ENCODE data around the gene RAP2A. TPM values are rescaled to one million over a fixed set of nuclear protein-coding genes. Genes with fewer than 3 reads are reported as not detected.

The RAP2A gene
- total RNA-seq, 1 donor from 2014 or later = 327 TPM

GRCh38 chr13:97491452-97491851 lies 57.5 kb downstream of the RAP2A start:
- DNase-seq (ENCODE audit: low spot score in 2 of 2) = no peak
- no peak for FAIRE-seq

GRCh38 chr13:97492257-97492656 lies 58.3 kb downstream of the RAP2A start:
- DNase-seq (ENCODE audit: low spot score in 2 of 2) = no peak
- no peak for FAIRE-seq

- DNase-seq (ENCODE audit: low spot score in 2 of 2) (no peak), FAIRE-seq (no peak)
Measured at GRCh38 chr13:97492684-97493371, 58.9 kb downstream of the RAP2A start.

GRCh38 chr13:97493456-97493855 lies 59.5 kb downstream of the RAP2A start:
- no peak for DNase-seq (ENCODE audit: low spot score in 2 of 2)
- FAIRE-seq = no peak

- no peak for FAIRE-seq
- no peak for DNase-seq (ENCODE audit: low spot score in 2 of 2)
Measured at GRCh38 chr13:97495678-97496077, 61.7 kb downstream of the RAP2A start.

- no peak for DNase-seq (ENCODE audit: low spot score in 2 of 2)
- no peak for FAIRE-seq
Measured at GRCh38 chr13:97496511-97496910, 62.5 kb downstream of the RAP2A start.

- FAIRE-seq (no peak), DNase-seq (ENCODE audit: low spot score in 2 of 2) (no peak)
Measured at GRCh38 chr13:97497400-97497799, 63.4 kb downstream of the RAP2A start.

- DNase-seq (ENCODE audit: low spot score in 2 of 2) (no peak), FAIRE-seq (no peak)
Measured at GRCh38 chr13:97498419-97498818, 64.5 kb downstream of the RAP2A start.

GRCh38 chr13:97499181-97499580 lies 65.2 kb downstream of the RAP2A start:
- DNase-seq (ENCODE audit: low spot score in 2 of 2) = no peak
- no peak for FAIRE-seq

- no peak for DNase-seq (ENCODE audit: low spot score in 2 of 2)
- FAIRE-seq = no peak
Measured at GRCh38 chr13:97502181-97502580, 68.2 kb downstream of the RAP2A start.

- FAIRE-seq = no peak
- no peak for DNase-seq (ENCODE audit: low spot score in 2 of 2)
Measured at GRCh38 chr13:97502706-97503105, 68.7 kb downstream of the RAP2A start.

- no peak for FAIRE-seq
- no peak for DNase-seq (ENCODE audit: low spot score in 2 of 2)
Measured at GRCh38 chr13:97505017-97505416, 71.0 kb downstream of the RAP2A start.

GRCh38 chr13:97506511-97506910 lies 72.5 kb downstream of the RAP2A start:
- no peak for DNase-seq (ENCODE audit: low spot score in 2 of 2)

GRCh38 chr13:97512732-97513131 lies 78.8 kb downstream of the RAP2A start:
- DNase-seq (ENCODE audit: low spot score in 2 of 2) (no peak), FAIRE-seq (no peak)

More at GRCh38 chr13:97506511-97506910, 72.5 kb downstream of the RAP2A start:
- no peak for FAIRE-seq

- DNase-seq (ENCODE audit: low spot score in 2 of 2) (no peak), FAIRE-seq (no peak)
Measured at GRCh38 chr13:97515643-97516042, 81.7 kb downstream of the RAP2A start.

- no peak for FAIRE-seq
Measured at GRCh38 chr13:97517967-97518366, 84.0 kb downstream of the RAP2A start.

More at GRCh38 chr13:97517967-97518366, 84.0 kb downstream of the RAP2A start:
- no peak for DNase-seq (ENCODE audit: low spot score in 2 of 2)

Small RNAs within 50 kb of the gene (small RNA-seq; reads per million reads assigned to genes)
- gene AL442067.1 = not detected

Other genes with a start within 250 kb of the RAP2A start
- gene MBNL2, start 211.8 kb upstream of the RAP2A start, total RNA-seq = 26.5 TPM

Measured in frontal cortex (tissue), 4 donors.